GM21619 (cell line): Measurements from ENCODE around the gene FGF3.
"Not testable (repeated sequence)": the region's sequence is repeated elsewhere in the genome, so short reads cannot be mapped to it uniquely, and the experiment has no call there.

Experiments
- ATAC-seq: cut with Tn5 transposase; IDR thresholded peaks from one replicate; pipeline ENCODE4 v1.9.1; 2021; ENCODE audit not compliant: unreplicated experiment

The FGF3 gene

DNA sequence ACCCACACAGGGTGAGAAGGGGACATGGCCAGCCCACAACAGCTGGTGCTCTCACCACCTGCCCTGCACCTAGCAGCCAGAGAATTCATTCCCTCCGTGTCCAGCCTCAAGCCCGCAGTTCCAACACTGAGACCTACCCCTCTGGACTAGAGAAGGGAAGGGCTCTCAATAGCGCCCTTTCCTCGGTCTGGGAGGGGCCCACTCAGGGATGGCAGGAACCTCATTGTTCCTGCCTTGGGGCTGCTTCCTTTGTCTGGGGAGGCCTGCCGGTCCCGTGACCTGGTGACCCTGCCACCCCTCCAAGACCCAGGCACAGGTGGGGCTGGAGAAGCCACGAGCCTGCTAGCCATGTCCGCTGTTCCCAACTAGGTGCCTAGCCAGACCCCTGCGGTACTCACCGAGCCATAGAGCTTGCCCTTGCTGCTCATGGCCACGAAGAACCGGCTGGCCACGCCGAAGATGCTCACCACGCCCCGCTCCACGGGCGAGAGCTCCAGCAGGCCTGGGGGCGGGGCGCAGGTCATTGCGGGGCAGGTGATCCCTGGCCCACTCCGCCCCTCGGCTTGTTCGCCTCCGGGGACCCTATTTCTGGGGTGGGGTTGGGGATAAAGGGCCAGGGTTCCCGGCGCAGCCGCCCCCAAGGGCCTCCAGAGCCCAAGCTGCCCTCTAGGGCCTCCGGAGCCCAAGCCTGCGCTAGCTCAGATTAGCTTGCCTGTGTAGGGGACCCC, 45.4 kb downstream of the FGF3 start:
- no peak for ATAC-seq

DNA sequence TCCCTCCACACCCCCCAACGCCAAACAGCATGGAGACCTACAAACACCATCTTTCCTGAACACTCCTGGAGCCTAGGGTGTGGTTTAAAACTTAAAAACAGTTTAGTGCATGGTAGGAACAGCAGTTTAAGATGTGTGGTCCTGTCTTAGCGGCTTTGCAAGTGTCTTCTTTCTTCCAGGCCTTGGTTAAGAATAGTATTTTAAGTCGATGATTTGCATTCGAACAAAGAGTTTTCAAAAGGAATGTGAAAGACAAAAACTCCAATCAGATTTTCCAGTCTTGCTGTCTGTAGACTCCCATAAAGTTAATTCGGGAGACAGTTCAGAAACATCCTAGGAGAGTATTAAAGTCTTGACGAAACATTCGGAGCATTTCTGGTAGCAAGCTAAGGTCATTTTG, 47.8 kb downstream of the FGF3 start:
- ATAC-seq = no peak

DNA sequence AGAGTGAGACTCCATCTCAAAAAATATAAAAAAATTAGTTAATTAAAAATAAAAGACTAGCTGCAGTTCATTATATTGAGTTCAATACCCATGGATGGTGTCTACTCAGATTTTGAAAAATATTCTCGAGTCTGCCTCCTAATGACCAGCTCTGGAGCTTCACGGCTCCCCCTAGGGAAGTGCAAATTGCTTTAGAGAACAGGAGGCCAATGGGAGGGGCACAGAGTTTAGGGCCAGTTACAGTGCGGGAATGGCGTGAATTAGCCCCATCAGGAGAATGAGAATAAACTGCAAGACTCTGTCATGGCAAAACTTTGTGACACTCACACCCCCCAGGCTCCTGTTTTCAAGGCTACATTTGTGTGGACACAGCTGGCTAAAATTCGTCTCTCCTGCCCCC, 48.7 kb downstream of the FGF3 start:
- ATAC-seq = no peak

DNA sequence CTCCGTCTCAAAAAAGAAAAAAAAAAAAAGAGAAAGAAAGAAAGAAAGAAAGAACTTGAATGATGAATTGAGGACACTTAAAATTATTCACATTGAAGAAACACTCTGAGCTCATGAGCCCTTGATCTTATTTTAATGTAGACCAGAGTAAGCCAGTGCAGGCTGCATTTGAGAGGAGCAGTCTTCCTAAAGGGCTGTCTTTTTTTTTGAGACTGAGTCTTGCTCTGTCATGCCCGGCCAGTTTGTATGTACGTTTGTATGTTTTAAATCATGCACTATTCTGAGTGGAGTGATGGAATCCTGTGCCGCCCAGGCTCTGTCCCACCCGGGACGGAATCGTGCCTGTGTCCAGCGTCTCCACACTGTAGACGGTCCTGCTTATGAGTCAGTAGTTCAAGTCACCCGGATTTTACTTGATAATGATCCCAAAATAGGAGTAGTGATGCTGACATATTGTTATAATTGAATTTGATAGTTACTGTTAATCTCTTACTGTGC, 53.7 kb downstream of the FGF3 start:
- ATAC-seq = no peak

DNA sequence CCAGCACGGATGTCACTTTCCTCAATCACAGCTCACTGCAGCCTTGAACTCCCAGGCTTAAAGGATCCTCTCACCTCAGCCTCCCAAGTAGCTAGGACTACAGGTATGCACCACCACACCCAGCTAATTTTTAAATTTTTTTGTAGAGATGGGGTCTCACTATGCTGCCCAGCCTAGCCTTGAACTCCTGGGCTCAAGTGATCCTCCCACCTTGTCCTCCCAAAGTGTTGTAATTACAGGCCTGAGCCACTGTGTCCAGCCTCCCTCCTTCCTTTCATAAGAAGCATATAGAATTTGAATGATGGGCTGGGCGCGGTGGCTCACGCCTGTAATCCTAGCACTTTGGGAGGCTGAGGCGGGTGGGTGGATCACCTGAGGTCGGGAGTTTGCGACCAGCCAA, 54.3 kb downstream of the FGF3 start:
- ATAC-seq = not testable (repeated sequence)

DNA sequence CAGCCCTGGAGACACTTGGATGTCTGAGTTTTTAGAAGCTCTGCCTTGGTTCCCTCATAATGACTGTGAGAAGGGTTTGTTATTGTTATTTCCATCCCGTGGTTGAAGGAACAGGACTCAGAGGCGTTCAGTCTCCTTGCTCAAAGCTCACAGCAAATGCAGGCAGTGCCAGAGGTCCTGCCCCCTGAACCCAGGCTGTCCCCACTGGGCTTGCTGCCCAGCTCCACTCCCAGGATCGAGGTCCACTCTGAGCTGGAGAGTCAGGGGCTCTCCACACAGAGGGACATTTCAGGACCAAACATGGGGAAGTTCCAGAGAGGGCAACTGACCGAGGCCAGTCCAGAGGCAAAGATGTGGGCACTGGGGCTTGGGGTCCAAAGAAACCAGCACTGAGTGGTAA, 58.9 kb downstream of the FGF3 start:
- ATAC-seq = no peak
